Mucosa of rectum (tissue), 2 donors: Measurements from ENCODE around the gene TMCC2.

Experiments
- H3K27ac ChIP-seq, 2 donors: one replicate each; pipeline ENCODE4 v1.7.0; 2013; ENCODE audit warnings: inconsistent platforms in 2 of 2, low read depth in 2 of 2, low read length in 2 of 2
- H3K27me3 ChIP-seq, 2 donors: one replicate each; pipeline ENCODE4 v1.7.0; 2013; ENCODE audit warnings: low read length in 2 of 2; ENCODE audit not compliant: control insufficient read depth in 2 of 2, insufficient read depth in 2 of 2
- H3K36me3 ChIP-seq, 2 donors: one replicate each; pipeline ENCODE4 v1.7.0; 2013; ENCODE audit warnings: low read length in 2 of 2; ENCODE audit not compliant: control insufficient read depth in 2 of 2, insufficient read depth in 2 of 2
- H3K4me1 ChIP-seq, 2 donors: one replicate each; pipeline ENCODE4 v1.7.0; 2013; ENCODE audit warnings: low read length in 2 of 2, mild to moderate bottlenecking in 1 of 2; ENCODE audit not compliant: control insufficient read depth in 2 of 2, insufficient read depth in 2 of 2
- H3K4me3 ChIP-seq, 2 donors: one replicate each; pipeline ENCODE4 v1.7.0; 2013; ENCODE audit warnings: low read length in 2 of 2
- H3K9ac ChIP-seq, 2 donors: one replicate each; pipeline ENCODE4 v1.7.0; 2013; ENCODE audit warnings: low read length in 2 of 2, low read depth in 1 of 2, mild to moderate bottlenecking in 1 of 2
- H3K9me3 ChIP-seq, 2 donors: one replicate each; pipeline ENCODE4 v1.7.0; 2013; ENCODE audit warnings: low read length in 2 of 2; ENCODE audit not compliant: control insufficient read depth in 2 of 2
- donor health status: healthy.
- donor health status: Normal muscosa, but diverticular disease.

TMCC2 gene

GRCh38 chr1:205321959-205322283 is 94.2 kb downstream of the TMCC2 start:
- no peaks in the 10 kb centered on the region for H3K9me3 ChIP-seq
- H3K27me3 ChIP-seq, result no peaks in the 10 kb centered on the region
- H3K36me3 ChIP-seq, result no peaks in the 10 kb centered on the region
- peak overlapping the region; percentile 96 to 99 for H3K4me3 ChIP-seq
- H3K4me1 ChIP-seq, result peaks cover 34 to 38% of the 10 kb centered on the region in 2 donors
- H3K9ac ChIP-seq, result peak overlapping the region; percentile 38 to 58
- H3K27ac ChIP-seq, result peak overlapping the region in 1 of 2 donors; percentile 93
